Spinal cord (tissue), 10 donors: ENCODE measurements around the gene GRIA3. TPM values are rescaled to one million over a fixed set of nuclear protein-coding genes. Genes with fewer than 3 reads are reported as not detected.
A peak's percentile ranks its signal among the peaks of the same experiment; 100 is the strongest.

Experiments used
- DNase-seq, 6 donors: peaks; one replicate each; pipeline versions ENCODE4 v3.0.0 to v3.0.0-alpha.2; 2013 to 2015; ENCODE audit warnings: low spot score in 6 of 6, low read depth in 4 of 6
- H3K27ac ChIP-seq: one replicate; pipeline ENCODE4 v1.5.1; 2013; ENCODE audit warnings: low read depth, low read length, control low read depth
- H3K27me3 ChIP-seq: one replicate; pipeline ENCODE4 v1.6.1; 2013; ENCODE audit warnings: low read length; ENCODE audit not compliant: control insufficient read depth, insufficient read depth
- H3K36me3 ChIP-seq: one replicate; pipeline ENCODE4 v1.6.1; 2013; ENCODE audit warnings: low read length; ENCODE audit not compliant: control insufficient read depth, insufficient read depth
- H3K4me1 ChIP-seq: one replicate; pipeline ENCODE4 v1.6.1; 2013; ENCODE audit warnings: low read length; ENCODE audit not compliant: control insufficient read depth, insufficient read depth
- H3K4me3 ChIP-seq: one replicate; pipeline ENCODE4 v1.5.1; 2013; ENCODE audit warnings: low read depth, low read length, control low read depth
- H3K9me3 ChIP-seq: one replicate; pipeline ENCODE4 v1.6.1; 2013; ENCODE audit warnings: low read length; ENCODE audit not compliant: control insufficient read depth, insufficient read depth
- WGBS: methylation state at CpG from one replicate; pipeline ENCODE4 v1.1.5; 2013; ENCODE audit warnings: missing lambda C conversion rate; ENCODE audit not compliant: insufficient coverage; 5-methylcytosine and 5-hydroxymethylcytosine counted together
- polyA plus RNA-seq, 2 donors: library from polyadenylated mRNA; unstranded; fragments of 120-200 nt; gene quantifications; one replicate each; pipeline ENCODE4 v1.2.1, GENCODE V29; 2013; ENCODE audit not compliant: insufficient read length in 2 of 2
- total RNA-seq, 2 donors: library from RNA; depleted of rRNA in 1 of 2; stranded (reverse); fragments of 120-200 nt in 1 of 2; fragments of >200 nt in 1 of 2; gene quantifications; one replicate each; pipeline versions ENCODE4 v1.2.3 to v1.2.4, GENCODE V29; 2013 to 2014
- donor health status: healthy.

GRIA3 gene
- total and polyA plus RNA-seq, 4 donors = 22.3 to 62.0 (median 46.6) TPM

DNA sequence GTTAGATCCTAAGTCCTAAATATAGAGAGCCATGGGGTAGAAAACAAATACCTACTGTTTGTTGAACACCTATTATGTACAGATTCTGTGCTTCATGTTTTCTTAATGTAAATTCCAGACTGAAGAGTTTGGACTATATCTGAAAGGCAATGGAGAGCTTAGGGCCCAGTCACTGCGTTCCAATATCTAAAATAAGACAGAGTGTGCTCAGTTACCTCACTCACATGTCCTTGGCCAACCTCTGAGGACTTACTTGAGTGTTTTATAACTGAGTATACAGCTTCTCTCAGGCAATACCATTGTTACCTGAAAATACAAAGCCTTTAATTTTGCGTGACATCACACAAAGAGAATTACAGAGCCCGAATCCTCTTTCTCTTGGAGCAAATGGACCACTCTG is 53.2 kb downstream of the GRIA3 start:
- no CpG with 5 or more reads among the region's 3 CpGs for WGBS
- no peak for DNase-seq

DNA sequence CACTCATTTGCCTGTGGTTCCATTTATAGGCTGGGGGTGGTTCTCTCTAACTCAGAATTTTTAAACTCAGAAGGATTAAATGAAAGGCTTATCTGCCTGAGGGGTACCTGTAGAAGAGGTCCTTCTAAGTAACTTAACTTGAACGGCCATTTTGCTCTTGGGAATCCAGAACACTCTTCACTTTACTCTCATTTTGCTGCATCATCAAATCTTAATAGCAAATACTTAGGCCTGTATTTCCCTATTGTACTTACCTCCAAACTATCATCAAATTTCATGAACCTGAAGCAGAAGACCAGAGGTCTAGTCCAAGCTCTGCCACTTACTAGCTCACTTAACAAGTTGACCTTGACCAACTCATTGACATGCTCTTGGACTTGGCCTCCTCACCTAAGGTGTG is 70.4 kb downstream of the GRIA3 start:
- WGBS = 63% methylated on average over 1 of the region's 1 CpG

More for the DNA sequence above, 53.2 kb downstream of the GRIA3 start:
- no peaks in the 10 kb centered on the region for H3K27me3 ChIP-seq
- no peak overlapping the region for H3K4me3 ChIP-seq
- no peaks in the 10 kb centered on the region for H3K4me1 ChIP-seq
- H3K27ac ChIP-seq = no peak overlapping the region
- H3K9me3 ChIP-seq = no peaks in the 10 kb centered on the region
- H3K36me3 ChIP-seq = no peaks in the 10 kb centered on the region

DNA sequence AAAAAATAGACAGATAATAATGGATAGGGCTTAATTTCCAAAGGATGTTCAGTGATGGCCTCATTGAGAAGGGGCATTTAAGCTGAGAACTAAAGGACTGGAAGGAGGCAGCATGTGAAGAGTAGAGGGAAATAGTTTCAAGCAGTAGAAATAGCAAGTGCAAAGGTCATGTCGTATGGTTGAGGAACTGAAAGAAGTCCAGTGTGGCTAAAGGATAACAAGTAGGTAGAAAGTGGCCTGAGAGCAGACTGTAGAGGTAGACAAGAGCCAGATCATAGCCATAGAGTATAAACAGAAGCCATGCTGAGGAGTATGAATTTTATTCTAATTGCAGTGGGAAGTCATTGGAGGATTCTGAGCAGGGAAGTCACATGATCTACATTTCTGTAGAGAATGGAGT is 72.3 kb downstream of the GRIA3 start:
- 62% methylated on average over 1 of the region's 1 CpG for WGBS
- Histone ChIP-seq H3K4me3 (no peak overlapping the region), H3K9me3 (no peaks in the 10 kb centered on the region), H3K36me3 (no peaks in the 10 kb centered on the region), H3K27me3 (no peaks in the 10 kb centered on the region), H3K27ac (no peak overlapping the region), H3K4me1 (no peaks in the 10 kb centered on the region)
- DNase-seq = no peak

More for the DNA sequence above, 70.4 kb downstream of the GRIA3 start:
- Histone ChIP-seq H3K27me3 (no peaks in the 10 kb centered on the region), H3K36me3 (no peaks in the 10 kb centered on the region), H3K9me3 (no peaks in the 10 kb centered on the region), H3K27ac (no peak overlapping the region), H3K4me1 (no peaks in the 10 kb centered on the region), H3K4me3 (no peak overlapping the region)
- DNase-seq = no peak

DNA sequence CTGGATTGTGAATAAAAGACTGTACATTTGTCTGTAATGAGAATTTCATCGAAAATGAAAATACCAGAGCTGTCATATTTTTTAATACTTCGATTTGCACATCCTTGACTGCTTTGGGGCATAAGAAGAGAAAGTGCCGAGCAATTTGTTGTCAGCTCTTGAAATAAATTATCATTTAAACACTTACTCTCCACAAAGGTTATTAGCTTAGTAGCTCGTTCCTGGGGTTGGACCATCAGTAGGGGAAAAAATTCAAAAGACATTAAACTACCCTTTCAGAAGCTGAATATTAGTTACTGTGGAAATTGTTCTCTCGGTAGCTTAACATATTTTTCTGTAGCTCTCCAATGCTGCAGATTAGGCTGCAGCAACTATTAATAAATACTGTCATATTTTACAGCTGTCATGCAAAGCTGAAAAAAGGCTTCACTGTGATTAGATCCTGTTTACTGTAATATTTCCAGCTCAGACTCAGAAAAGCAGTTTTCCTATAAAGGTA is 76.9 kb downstream of the GRIA3 start:
- Histone ChIP-seq H3K9me3 (no peaks in the 10 kb centered on the region), H3K4me3 (no peak overlapping the region), H3K4me1 (no peaks in the 10 kb centered on the region), H3K27ac (no peak overlapping the region), H3K36me3 (no peaks in the 10 kb centered on the region), H3K27me3 (no peaks in the 10 kb centered on the region)
- DNase-seq = peak in 1 of 6 donors; percentile 43
- WGBS = no CpG with 5 or more reads among the region's 5 CpGs

DNA sequence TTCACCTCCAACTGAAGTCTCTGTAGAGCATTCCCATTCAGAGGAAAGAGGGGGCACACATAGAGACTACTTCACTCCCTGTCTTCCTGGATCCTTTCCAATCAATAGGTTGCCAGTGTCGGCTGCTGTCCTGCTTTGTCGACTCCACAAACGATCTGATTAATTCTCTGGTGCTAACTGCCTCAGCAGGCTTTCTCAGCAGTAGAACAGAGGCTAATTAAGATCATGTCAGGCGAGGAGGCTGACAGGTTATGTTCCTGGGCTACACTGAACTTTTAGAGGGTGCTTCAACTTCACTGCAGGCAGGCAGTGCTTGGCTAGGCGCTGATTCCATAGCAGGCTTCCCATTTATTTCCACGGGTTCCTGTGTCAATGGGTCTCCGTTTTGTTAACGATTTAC is 79.2 kb downstream of the GRIA3 start:
- 27% methylated on average over 4 of the region's 8 CpGs for WGBS
- Histone ChIP-seq H3K9me3 (no peaks in the 10 kb centered on the region), H3K36me3 (no peaks in the 10 kb centered on the region), H3K27me3 (no peaks in the 10 kb centered on the region), H3K4me1 (no peaks in the 10 kb centered on the region), H3K27ac (no peak overlapping the region), H3K4me3 (no peak overlapping the region)
- peak in 2 of 6 donors; percentile 62 to 72 for DNase-seq

DNA sequence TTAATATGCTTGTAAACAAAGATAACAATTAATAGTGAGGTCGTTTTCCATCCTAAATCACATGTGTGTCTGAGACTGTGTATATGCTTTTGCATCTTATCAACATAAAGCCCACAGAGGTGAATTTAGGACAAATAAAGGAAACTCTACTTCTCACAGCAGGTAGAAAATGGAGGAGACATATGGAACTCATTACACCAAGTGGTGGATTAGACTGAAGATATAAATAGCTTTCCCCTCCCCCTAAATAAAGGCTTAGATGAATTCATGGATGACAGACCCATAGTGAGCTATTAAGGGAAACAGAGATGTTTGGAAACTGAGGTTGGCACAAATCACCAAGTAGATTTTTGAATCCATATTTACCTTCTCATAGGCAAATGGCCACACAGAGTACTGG is 79.7 kb downstream of the GRIA3 start:
- no peak overlapping the region for H3K4me3 ChIP-seq
- no peaks in the 10 kb centered on the region for H3K36me3 ChIP-seq
- H3K4me1 ChIP-seq = no peaks in the 10 kb centered on the region
- no peaks in the 10 kb centered on the region for H3K27me3 ChIP-seq
- DNase-seq = peak in 1 of 6 donors; percentile 24
- WGBS = no CpG with 5 or more reads among the region's 1 CpG
- no peaks in the 10 kb centered on the region for H3K9me3 ChIP-seq
- no peak overlapping the region for H3K27ac ChIP-seq

DNA sequence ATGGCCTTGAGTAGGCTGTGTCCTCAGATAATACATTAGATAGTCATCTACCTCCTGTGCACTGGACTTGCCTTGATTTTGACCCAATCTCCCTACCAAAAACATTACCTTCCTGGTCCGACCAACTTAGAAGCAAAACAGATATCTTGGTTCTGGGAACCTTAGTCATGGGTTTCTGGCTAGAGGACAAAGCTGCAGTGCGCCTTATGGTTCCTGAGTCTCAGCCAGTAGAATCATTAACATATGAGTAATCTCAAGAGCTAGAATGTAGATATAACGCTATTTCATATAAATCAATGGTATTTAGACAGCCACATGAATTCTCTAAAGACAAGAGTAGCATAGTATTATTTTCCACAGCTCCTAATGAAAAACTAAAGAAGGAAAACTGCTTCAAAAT is 83.1 kb downstream of the GRIA3 start:
- H3K27ac ChIP-seq = no peak overlapping the region
- H3K27me3 ChIP-seq = no peaks in the 10 kb centered on the region
- H3K4me3 ChIP-seq = no peak overlapping the region
- H3K9me3 ChIP-seq = no peaks in the 10 kb centered on the region
- H3K4me1 ChIP-seq = no peaks in the 10 kb centered on the region
- H3K36me3 ChIP-seq = no peaks in the 10 kb centered on the region
- DNase-seq = peak in 1 of 6 donors; percentile 28
- WGBS = no CpG with 5 or more reads among the region's 3 CpGs

DNA sequence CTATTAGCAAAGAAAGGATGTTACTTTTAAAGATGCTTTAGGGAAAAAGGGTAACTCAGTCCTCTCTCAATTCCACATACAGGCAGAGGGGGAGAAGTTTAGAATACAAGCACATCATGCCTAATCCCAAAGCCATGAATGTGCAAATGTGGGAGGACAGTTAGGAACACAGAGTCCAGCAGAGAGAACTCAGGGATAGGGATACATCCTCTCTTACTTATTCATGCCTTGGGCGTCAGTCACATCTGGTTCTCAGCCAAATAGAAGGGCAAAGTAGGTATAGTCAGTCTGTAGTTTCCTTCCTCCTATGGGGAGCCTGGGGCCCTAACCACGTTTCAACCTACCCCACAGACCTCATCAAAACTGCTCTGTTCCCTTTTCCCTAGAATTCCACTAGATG is 87.8 kb downstream of the GRIA3 start:
- no peaks in the 10 kb centered on the region for H3K36me3 ChIP-seq
- peaks cover 4% of the 10 kb centered on the region for H3K4me1 ChIP-seq
- no peaks in the 10 kb centered on the region for H3K27me3 ChIP-seq
- no CpG with 5 or more reads among the region's 2 CpGs for WGBS
- H3K27ac ChIP-seq = no peak overlapping the region
- no peak overlapping the region for H3K4me3 ChIP-seq
- H3K9me3 ChIP-seq = no peaks in the 10 kb centered on the region
- no peak for DNase-seq

DNA sequence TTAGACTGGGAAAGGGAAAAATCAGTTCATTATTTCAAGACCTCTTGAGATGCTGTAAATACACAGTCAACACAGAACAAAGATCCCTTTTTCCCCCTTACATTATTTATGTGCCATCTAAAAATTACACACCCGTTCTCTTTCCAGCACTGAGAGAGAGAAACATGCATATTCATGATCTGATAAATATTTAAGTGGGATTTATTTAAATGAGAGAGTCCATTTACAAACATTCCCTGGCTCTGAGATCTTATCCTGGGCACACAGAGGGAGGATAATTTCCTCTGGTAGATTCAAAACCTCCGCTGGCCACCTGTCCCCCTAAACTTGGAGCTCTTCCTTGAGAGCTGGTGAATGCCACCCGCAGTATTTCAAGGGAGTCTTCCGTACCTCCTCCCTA is 88.6 kb downstream of the GRIA3 start:
- Histone ChIP-seq H3K36me3 (no peaks in the 10 kb centered on the region), H3K4me3 (no peak overlapping the region), H3K9me3 (no peaks in the 10 kb centered on the region), H3K27me3 (no peaks in the 10 kb centered on the region), H3K4me1 (peaks cover 4% of the 10 kb centered on the region), H3K27ac (peak overlapping the region; percentile 10)
- WGBS = 30% methylated on average over 2 of the region's 4 CpGs
- peak in 1 of 6 donors; percentile 71 for DNase-seq

DNA sequence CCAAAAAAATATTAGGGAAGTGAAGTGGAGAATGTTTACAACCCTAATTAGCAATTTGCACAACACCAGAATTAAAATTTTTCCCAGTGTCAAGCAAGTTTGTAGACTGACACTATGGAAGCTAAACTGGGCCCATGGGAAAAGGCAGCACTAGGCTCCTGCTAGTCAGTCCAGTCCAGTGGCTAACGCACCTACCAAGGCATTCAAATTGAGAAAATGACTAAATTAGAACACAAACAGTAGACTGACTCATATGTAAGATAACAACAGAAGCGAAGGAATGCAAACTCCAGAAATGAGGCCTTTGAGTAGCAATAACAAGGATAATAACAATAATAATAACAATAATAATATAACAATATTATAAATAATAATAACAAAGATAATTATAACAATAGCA is 90.7 kb downstream of the GRIA3 start:
- no peak overlapping the region for H3K27ac ChIP-seq
- peaks cover 4% of the 10 kb centered on the region for H3K4me1 ChIP-seq
- H3K4me3 ChIP-seq = no peak overlapping the region
- no peaks in the 10 kb centered on the region for H3K27me3 ChIP-seq
- WGBS = no CpG with 5 or more reads among the region's 2 CpGs
- H3K36me3 ChIP-seq = no peaks in the 10 kb centered on the region
- DNase-seq = no peak
- H3K9me3 ChIP-seq = no peaks in the 10 kb centered on the region
